SU-DHL-6 (cell line): ENCODE measurements around the gene FANCI.

Experiments
- H2AFZ ChIP-seq: fragments of 200-600 bp; sonication (generic); 2 replicates; pipeline ENCODE4 v1.6.1; 2014; ENCODE audit warnings: low read depth, mild to moderate bottlenecking, moderate library complexity, mixed read lengths, antibody characterized with exemption, low read length; ENCODE audit not compliant: severe bottlenecking
- H3F3A ChIP-seq: fragments of 200-600 bp; shearing (Covaris generic); 2 replicates; pipeline ENCODE4 v1.6.0; 2016; ENCODE audit warnings: antibody characterized with exemption, mild to moderate bottlenecking; ENCODE audit not compliant: insufficient read depth
- H3K27ac ChIP-seq: fragments of 200-600 bp; sonication (generic); 2 replicates; pipeline ENCODE4 v1.5.1; 2016; ENCODE audit warnings: low read depth, mild to moderate bottlenecking, low read length, moderate library complexity, mixed read lengths
- H3K27me3 ChIP-seq: fragments of 200-600 bp; sonication (generic), shearing (Covaris generic); 2 replicates; pipeline ENCODE4 v1.6.0; 2014; ENCODE audit warnings: mild to moderate bottlenecking, low read length
- H3K36me3 ChIP-seq: fragments of 200-600 bp; sonication (generic); 2 replicates; pipeline ENCODE4 v1.6.1; 2014; ENCODE audit warnings: mild to moderate bottlenecking, low read length, mixed read lengths
- H3K4me2 ChIP-seq: fragments of 300-600, 200-600 bp; shearing (Covaris generic), sonication (generic); 2 replicates; pipeline ENCODE4 v1.6.0; 2014; ENCODE audit warnings: low read length, low read depth, mild to moderate bottlenecking; ENCODE audit not compliant: poor library complexity, severe bottlenecking
- H3K4me3 ChIP-seq: fragments of 200-600 bp; sonication (generic); 2 replicates; pipeline ENCODE4 v1.5.1; 2014; ENCODE audit warnings: antibody characterized with exemption, low read length, mild to moderate bottlenecking, mixed read lengths; ENCODE audit not compliant: insufficient read depth, poor library complexity, severe bottlenecking
- H3K79me2 ChIP-seq: fragments of 200-600 bp; sonication (generic); 2 replicates; pipeline ENCODE4 v1.6.1; 2014; ENCODE audit warnings: mild to moderate bottlenecking, low read length, moderate library complexity; ENCODE audit not compliant: insufficient read depth
- H3K9ac ChIP-seq: fragments of 200-600 bp; sonication (generic); 2 replicates; pipeline ENCODE4 v1.7.0; 2014; ENCODE audit warnings: mild to moderate bottlenecking, low read length
- H3K9me2 ChIP-seq: fragments of 200-600 bp; sonication (generic); replicated peaks from 2 replicates; pipeline ENCODE4 v1.6.1; 2014; ENCODE audit warnings: low read length; ENCODE audit not compliant: insufficient read depth
- H3K9me3 ChIP-seq: fragments of 200-600 bp; sonication (generic); 2 replicates; pipeline ENCODE4 v1.6.1; 2014; ENCODE audit warnings: low read length, mixed read lengths; ENCODE audit not compliant: insufficient read depth
- H4K20me1 ChIP-seq: fragments of 200-600 bp; sonication (generic); 2 replicates; pipeline ENCODE4 v1.6.1; 2014; ENCODE audit warnings: low read depth, mild to moderate bottlenecking, antibody characterized with exemption, low read length, moderate library complexity, mixed read lengths
- EZH2phosphoT487 ChIP-seq: fragments of 200-600 bp; sonication (generic), shearing (Covaris generic); conservative IDR thresholded peaks from 2 replicates; pipeline ENCODE4 v1.6.1; 2018; ENCODE audit warnings: mild to moderate bottlenecking, antibody characterized with exemption, low read length, moderate library complexity, mixed read lengths
- TF ChIP-seq, protein P1 (sequence below): fragments of 200-600 bp; sonication (generic); IDR thresholded peaks from one replicate; pipeline ENCODE4 v1.5.1; 2017; ENCODE audit warnings: antibody characterized with exemption, mild to moderate bottlenecking, low read length, moderate library complexity; ENCODE audit not compliant: insufficient read depth, poor library complexity, severe bottlenecking

FANCI gene

DNA sequence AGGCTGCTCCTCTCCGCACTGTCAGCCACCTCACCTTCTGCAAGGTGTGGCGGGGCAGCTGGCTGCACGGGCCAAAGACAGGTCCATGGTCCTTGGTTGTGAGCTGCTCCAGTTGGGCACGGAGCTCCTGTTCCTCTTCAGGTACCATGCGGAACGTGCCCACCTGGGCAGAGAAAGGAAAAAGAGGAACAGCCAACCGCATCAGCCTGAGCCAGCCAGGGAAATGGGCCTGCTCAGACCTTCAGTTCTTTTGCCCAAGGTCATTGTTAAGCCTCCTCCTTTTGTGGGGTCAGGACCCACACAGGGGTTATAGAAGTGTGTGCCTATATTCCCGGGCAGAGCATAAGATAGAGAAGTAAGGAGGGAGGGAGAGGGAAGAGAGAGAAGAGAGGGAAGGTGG lies 25.2 kb upstream of the FANCI start:
- Histone ChIP-seq H3K4me2 (no peak overlapping the region), H3K36me3 (no peaks in the 10 kb centered on the region), H3K9me3 (no peaks in the 10 kb centered on the region), H3F3A (no peaks in the 10 kb centered on the region), H3K27me3 (no peaks in the 10 kb centered on the region), H3K9me2 (no peaks in the 10 kb centered on the region), H2AFZ (no peak overlapping the region), H3K4me3 (no peak overlapping the region), H3K9ac (no peak overlapping the region), H3K27ac (no peak overlapping the region), H4K20me1 (no peaks in the 10 kb centered on the region), H3K79me2 (no peaks in the 10 kb centered on the region)
- TF ChIP-seq, protein P1, sequence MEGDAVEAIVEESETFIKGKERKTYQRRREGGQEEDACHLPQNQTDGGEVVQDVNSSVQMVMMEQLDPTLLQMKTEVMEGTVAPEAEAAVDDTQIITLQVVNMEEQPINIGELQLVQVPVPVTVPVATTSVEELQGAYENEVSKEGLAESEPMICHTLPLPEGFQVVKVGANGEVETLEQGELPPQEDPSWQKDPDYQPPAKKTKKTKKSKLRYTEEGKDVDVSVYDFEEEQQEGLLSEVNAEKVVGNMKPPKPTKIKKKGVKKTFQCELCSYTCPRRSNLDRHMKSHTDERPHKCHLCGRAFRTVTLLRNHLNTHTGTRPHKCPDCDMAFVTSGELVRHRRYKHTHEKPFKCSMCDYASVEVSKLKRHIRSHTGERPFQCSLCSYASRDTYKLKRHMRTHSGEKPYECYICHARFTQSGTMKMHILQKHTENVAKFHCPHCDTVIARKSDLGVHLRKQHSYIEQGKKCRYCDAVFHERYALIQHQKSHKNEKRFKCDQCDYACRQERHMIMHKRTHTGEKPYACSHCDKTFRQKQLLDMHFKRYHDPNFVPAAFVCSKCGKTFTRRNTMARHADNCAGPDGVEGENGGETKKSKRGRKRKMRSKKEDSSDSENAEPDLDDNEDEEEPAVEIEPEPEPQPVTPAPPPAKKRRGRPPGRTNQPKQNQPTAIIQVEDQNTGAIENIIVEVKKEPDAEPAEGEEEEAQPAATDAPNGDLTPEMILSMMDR = no peak
- no peak for TF ChIP-seq EZH2phosphoT487

DNA sequence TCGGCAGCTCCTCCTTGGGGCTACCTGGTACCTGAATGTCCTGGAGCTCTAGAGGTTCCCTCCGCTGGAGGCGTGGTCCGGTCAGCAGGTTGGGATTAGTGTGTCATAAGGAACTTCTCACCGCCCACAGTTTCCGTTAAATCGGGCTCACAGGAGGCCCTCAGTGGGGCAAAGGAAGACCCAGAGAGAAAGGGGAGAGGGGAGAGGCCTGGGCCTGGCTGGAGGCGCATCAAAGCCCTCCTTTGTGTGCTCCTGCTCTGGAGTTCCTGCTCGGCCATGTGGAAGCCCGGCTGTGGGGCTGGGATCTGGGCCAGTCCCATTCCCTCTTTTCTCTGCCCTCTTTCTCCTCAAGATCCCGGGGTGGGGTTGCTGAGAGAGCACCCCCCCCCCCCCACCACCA lies 22.2 kb upstream of the FANCI start, which contains the start of gene RLBP1:
RLBP1 (minus strand) TSS at position 37 of the 400 bp plus-strand sequence. CDS start 2,604 bp downstream, outside the sequence.
- Histone ChIP-seq H2AFZ (no peak within 1 kb of the TSS), H3K4me2 (no peak within 1 kb of the TSS), H3F3A (no peaks in the 10 kb centered on the region), H3K27ac (no peak within 1 kb of the TSS), H3K79me2 (no peaks in the 10 kb centered on the region), H3K9me3 (no peaks in the 10 kb centered on the region), H3K27me3 (no peaks in the 10 kb centered on the region), H3K36me3 (no peaks in the 10 kb centered on the region), H4K20me1 (no peaks in the 10 kb centered on the region), H3K4me3 (no peak within 1 kb of the TSS), H3K9me2 (no peaks in the 10 kb centered on the region), H3K9ac (no peak within 1 kb of the TSS)
- TF ChIP-seq EZH2phosphoT487 = no peak
- TF ChIP-seq, protein P1 = no peak

DNA sequence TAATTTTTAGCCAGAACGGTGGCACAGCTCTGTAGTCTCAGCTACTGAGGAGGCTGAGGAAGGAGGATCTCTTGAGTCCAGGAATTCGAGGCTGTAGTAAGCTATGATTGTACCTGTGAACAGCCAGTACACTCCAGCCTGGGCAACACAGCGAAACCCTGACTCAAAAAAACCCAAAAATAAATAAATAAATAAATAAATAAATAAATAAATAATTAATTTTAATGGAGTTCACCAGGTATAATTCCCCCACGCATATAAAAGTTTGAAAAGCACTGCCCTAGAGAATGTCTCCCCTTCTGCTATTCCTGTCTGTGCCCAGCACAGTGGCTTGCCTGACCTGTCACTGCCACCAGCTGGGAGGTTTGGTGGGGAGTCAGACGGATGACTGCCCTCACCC lies 18.2 kb upstream of the FANCI start:
- no peaks in the 10 kb centered on the region for H3K9me3 ChIP-seq
- H3K4me3 ChIP-seq = no peak overlapping the region
- H3K9ac ChIP-seq = no peak overlapping the region
- H3K27ac ChIP-seq = no peak overlapping the region
- no peaks in the 10 kb centered on the region for H3K27me3 ChIP-seq
- no peaks in the 10 kb centered on the region for H3F3A ChIP-seq
- no peaks in the 10 kb centered on the region for H4K20me1 ChIP-seq
- H3K4me2 ChIP-seq = no peak overlapping the region
- no peak overlapping the region for H2AFZ ChIP-seq
- no peaks in the 10 kb centered on the region for H3K36me3 ChIP-seq
- H3K9me2 ChIP-seq = no peaks in the 10 kb centered on the region
- H3K79me2 ChIP-seq = no peaks in the 10 kb centered on the region
- TF ChIP-seq, protein P1 = no peak
- TF ChIP-seq EZH2phosphoT487 = no peak
